ENCODE results near the gene NEO1.
"Not testable (repeated sequence)": the region's sequence is repeated elsewhere in the genome, so short reads cannot be mapped to it uniquely, and the experiment has no call there.

Gene NEO1

GRCh38 chr15:73295630-73296286 lies 243.5 kb downstream of the NEO1 start:
- H3K4me3 ChIP-seq (ENCODE audit: low read length) = no peak overlapping the region
- no peaks in the 10 kb centered on the region for H3K27me3 ChIP-seq (ENCODE audit: control insufficient read depth, insufficient read depth, low read length)
- no peaks in the 10 kb centered on the region for H3K36me3 ChIP-seq (ENCODE audit: control insufficient read depth, insufficient read depth, low read length)
- no peak overlapping the region for H3K9ac ChIP-seq (ENCODE audit: low read length)
- no peaks in the 10 kb centered on the region for H3K4me1 ChIP-seq (ENCODE audit: control insufficient read depth, insufficient read depth, low read length)
- H3K9me3 ChIP-seq (ENCODE audit: control insufficient read depth, low read length) = no peaks in the 10 kb centered on the region

- Histone ChIP-seq H3K9me3 (ENCODE audit: control insufficient read depth, low read length) (no peaks in the 10 kb centered on the region), H3K9ac (ENCODE audit: low read length) (no peak overlapping the region), H3K36me3 (ENCODE audit: control insufficient read depth, insufficient read depth, low read length) (no peaks in the 10 kb centered on the region), H3K4me1 (ENCODE audit: control insufficient read depth, insufficient read depth, low read length) (no peaks in the 10 kb centered on the region), H3K27me3 (ENCODE audit: control insufficient read depth, insufficient read depth, low read length) (no peaks in the 10 kb centered on the region), H3K4me3 (ENCODE audit: low read length) (no peak overlapping the region)
Measured at GRCh38 chr15:73296609-73297353, 244.5 kb downstream of the NEO1 start.

DNA sequence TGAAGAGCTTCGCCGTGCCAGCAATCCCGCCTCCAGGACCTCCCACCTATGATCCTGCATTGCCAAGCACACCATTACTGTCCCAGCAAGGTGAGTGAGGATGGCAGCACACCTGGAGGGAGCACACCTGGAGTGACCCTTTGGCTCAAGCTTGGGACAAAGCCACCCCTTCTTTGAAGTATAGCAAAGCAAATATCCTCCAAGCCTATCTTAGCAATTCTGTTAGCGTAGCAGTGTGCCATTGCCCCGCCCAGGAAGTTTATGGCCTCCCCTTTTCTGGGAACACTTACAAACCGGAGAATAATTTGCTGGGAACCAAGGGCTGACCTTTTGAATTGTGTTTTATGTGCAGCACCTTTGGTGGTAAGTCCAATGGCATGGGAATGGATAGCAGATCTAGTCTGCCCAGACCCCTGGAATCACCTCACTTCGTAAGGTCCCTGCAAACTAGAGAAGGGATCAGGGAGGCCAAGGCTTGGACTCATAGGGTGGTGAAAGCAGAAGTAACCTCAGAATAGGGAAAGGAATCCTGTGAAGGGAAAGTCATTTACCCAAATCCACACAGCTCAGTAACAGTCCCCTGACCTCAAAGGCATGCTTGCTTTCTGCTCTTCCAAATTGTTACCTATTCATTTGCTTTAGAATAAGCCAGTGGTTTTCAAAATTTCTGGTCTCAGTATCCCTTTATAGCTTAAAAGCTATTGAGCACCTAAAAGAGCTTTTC lies 246.4 kb downstream of the NEO1 start:
- Histone ChIP-seq H3K9me3 (ENCODE audit: control insufficient read depth, low read length) (no peaks in the 10 kb centered on the region), H3K36me3 (ENCODE audit: control insufficient read depth, insufficient read depth, low read length) (no peaks in the 10 kb centered on the region), H3K4me3 (ENCODE audit: low read length) (no peak overlapping the region), H3K4me1 (ENCODE audit: control insufficient read depth, insufficient read depth, low read length) (no peaks in the 10 kb centered on the region), H3K27me3 (ENCODE audit: control insufficient read depth, insufficient read depth, low read length) (no peaks in the 10 kb centered on the region), H3K9ac (ENCODE audit: low read length) (no peak overlapping the region)

DNA sequence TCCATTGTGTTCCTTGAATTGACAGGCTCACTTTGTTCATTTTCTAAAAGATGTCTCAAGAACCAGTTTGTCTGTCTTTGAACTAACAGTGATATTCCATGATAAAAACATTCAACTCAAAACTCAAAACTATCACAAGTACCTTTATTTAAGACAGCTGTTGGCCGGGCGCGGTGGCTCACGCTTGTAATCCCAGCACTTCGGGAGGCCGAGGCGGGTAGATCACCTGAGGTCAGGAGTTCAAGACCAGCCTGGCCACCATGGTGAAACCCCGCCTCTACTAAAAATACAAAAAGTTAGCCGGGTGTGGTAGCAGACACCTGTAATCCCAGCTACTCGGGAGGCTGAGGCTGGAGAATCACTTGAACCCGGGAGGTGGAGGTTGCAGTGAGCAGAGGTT lies 248.0 kb downstream of the NEO1 start:
- H3K9ac ChIP-seq (ENCODE audit: low read length); H3K27me3 ChIP-seq (ENCODE audit: control insufficient read depth, insufficient read depth, low read length); H3K9me3 ChIP-seq (ENCODE audit: control insufficient read depth, low read length); H3K36me3 ChIP-seq (ENCODE audit: control insufficient read depth, insufficient read depth, low read length); H3K4me1 ChIP-seq (ENCODE audit: control insufficient read depth, insufficient read depth, low read length); H3K4me3 ChIP-seq (ENCODE audit: low read length): not testable (repeated sequence)

- H3K27me3 ChIP-seq (ENCODE audit: control insufficient read depth, insufficient read depth, low read length) = no peaks in the 10 kb centered on the region
- H3K9ac ChIP-seq (ENCODE audit: low read length) = no peak overlapping the region
- H3K4me1 ChIP-seq (ENCODE audit: control insufficient read depth, insufficient read depth, low read length) = no peaks in the 10 kb centered on the region
- H3K4me3 ChIP-seq (ENCODE audit: low read length) = no peak overlapping the region
- no peaks in the 10 kb centered on the region for H3K9me3 ChIP-seq (ENCODE audit: control insufficient read depth, low read length)
- H3K36me3 ChIP-seq (ENCODE audit: control insufficient read depth, insufficient read depth, low read length) = no peaks in the 10 kb centered on the region
Measured at GRCh38 chr15:73303636-73304035, 251.4 kb downstream of the NEO1 start.

GRCh38 chr15:73305331-73306211 lies 253.3 kb downstream of the NEO1 start:
- Histone ChIP-seq H3K9ac (ENCODE audit: low read length) (no peak overlapping the region), H3K9me3 (ENCODE audit: control insufficient read depth, low read length) (no peaks in the 10 kb centered on the region)

DNA sequence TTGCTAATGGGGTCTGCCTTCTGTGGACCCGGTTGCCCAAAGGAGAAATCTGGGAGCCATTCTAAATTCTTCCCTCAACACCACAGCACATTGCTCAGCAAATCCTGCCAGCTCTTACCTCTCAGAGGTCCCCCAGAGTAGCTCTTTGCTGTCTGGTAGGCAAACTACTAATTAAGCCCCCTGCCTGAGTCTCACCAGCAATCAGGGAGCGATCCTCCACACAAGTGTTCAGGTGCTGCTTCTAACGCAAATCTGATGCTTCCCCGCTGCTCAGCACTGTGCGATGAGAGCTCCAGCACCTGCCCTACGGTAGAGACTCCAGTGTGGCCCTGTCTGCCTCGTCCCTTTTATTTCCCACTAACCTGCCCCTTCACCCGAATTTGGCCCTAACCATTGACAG lies 256.0 kb downstream of the NEO1 start:
- Histone ChIP-seq H3K4me3 (ENCODE audit: low read length) (no peak overlapping the region), H3K9me3 (ENCODE audit: control insufficient read depth, low read length) (no peaks in the 10 kb centered on the region), H3K9ac (ENCODE audit: low read length) (no peak overlapping the region), H3K27me3 (ENCODE audit: control insufficient read depth, insufficient read depth, low read length) (no peaks in the 10 kb centered on the region), H3K36me3 (ENCODE audit: control insufficient read depth, insufficient read depth, low read length) (no peaks in the 10 kb centered on the region), H3K4me1 (ENCODE audit: control insufficient read depth, insufficient read depth, low read length) (no peaks in the 10 kb centered on the region)

More at GRCh38 chr15:73305331-73306211, 253.3 kb downstream of the NEO1 start:
- Histone ChIP-seq H3K4me1 (ENCODE audit: control insufficient read depth, insufficient read depth, low read length) (no peaks in the 10 kb centered on the region), H3K27me3 (ENCODE audit: control insufficient read depth, insufficient read depth, low read length) (no peaks in the 10 kb centered on the region), H3K4me3 (ENCODE audit: low read length) (no peak overlapping the region), H3K36me3 (ENCODE audit: control insufficient read depth, insufficient read depth, low read length) (no peaks in the 10 kb centered on the region)

DNA sequence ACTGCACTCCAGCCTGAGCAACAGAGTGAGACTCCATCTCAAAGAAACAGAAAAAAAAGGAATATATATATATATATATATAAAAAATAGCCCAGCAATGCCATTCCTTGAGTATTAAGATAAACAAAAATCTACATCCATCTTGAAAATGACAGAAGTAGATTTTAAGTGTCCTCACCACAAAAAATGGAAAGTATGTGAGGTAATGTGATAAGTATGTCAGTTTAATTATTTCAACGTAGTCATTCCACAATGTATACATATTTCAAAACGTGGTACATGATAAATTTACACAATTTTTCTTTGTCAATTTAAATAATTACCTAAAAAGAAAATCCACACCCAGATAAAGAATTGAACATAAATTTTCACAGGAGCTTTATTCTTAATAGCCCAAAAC lies 261.6 kb downstream of the NEO1 start:
- Histone ChIP-seq H3K27me3 (ENCODE audit: control insufficient read depth, insufficient read depth, low read length) (no peaks in the 10 kb centered on the region), H3K9me3 (ENCODE audit: control insufficient read depth, low read length) (no peaks in the 10 kb centered on the region), H3K36me3 (ENCODE audit: control insufficient read depth, insufficient read depth, low read length) (no peaks in the 10 kb centered on the region), H3K4me1 (ENCODE audit: control insufficient read depth, insufficient read depth, low read length) (no peaks in the 10 kb centered on the region), H3K9ac (ENCODE audit: low read length) (no peak overlapping the region), H3K4me3 (ENCODE audit: low read length) (no peak overlapping the region)

DNA sequence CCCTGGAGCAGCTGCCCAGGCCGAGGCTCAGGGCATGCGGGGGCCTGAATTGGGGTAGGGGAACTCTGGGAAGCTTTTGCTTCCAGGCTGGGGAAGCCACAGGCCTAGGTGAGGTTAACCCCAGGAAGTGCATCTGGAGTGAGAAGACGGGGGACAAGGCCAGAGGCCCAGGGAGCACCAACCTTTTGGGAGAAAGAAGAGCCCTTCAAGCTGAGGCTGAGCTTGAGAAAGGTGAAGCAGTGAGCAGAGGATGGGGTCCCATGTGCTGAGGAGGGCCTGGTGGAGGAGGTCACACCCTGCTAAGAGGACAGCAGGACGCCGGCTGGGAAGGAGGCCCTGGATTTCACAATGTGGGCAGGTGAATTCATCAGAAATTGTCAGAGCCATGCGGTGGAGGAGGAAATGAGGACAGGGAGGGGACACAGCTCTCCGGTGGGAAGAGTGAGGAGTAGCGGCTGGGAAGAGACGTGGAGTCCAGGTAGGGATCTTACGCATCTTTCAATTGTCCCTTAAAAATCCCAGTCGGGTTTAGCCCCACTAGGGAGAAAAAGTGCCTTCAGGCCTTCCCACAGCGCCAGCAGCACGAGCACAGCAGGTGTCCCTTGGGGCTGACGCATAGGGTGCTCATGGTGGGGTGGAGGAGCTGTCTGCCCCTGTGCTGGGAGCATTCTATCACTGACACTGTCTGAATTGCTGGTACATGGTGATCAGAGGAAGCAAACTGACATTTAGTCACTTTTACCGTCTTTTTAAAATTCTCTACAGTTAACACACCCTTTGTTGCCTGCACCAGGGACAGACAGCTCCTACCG lies 265.6 kb downstream of the NEO1 start:
- H3K4me3 ChIP-seq (ENCODE audit: low read length) = no peak overlapping the region
- H3K27me3 ChIP-seq (ENCODE audit: control insufficient read depth, insufficient read depth, low read length) = peaks cover 6% of the 10 kb centered on the region
- no peaks in the 10 kb centered on the region for H3K9me3 ChIP-seq (ENCODE audit: control insufficient read depth, low read length)
- no peaks in the 10 kb centered on the region for H3K4me1 ChIP-seq (ENCODE audit: control insufficient read depth, insufficient read depth, low read length)
- H3K36me3 ChIP-seq (ENCODE audit: control insufficient read depth, insufficient read depth, low read length) = no peaks in the 10 kb centered on the region
- no peak overlapping the region for H3K9ac ChIP-seq (ENCODE audit: low read length)

DNA sequence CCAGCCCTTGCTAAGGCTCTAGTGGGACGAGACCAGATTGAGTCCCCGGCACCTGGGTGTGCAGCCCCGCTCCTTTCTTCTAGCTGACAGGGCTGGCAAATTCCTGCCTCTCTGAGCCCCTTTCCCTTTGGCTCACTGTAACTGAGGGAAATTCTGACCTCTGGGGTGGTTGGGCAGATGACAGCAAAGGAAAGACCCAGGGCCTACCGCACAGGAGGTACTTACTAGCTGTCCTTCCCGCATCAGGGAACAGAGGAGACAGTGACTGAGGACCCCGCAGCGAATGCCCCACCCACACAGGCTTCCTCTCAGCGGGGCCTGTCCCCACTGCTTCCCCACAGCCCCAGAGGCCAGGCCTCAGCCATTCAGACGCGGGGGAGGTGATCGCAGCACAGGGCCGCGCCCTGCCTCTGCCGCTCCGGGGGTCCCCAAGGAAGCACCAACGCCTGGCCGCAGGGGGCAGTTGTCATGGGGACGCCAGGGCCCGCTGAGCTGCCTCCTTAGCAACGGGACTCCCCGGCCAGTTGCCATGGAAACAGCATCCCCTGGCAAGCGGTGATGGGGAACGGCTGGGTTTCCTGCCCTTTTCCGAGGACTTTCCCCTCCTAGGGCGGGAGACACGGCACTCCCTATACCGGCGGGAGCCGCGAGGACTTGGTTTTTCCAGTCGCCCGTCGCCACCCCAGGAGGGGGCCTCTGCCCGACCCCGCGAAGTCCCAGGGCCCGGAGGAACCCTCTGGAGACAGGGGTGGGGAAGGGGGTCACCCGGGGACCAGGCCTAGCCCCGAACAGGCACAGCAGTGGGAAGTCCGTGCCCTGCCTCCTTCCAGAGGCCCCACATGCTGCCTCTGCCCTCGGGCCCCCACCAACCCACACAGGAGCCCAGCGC lies 266.4 kb downstream of the NEO1 start:
- Histone ChIP-seq H3K36me3 (ENCODE audit: control insufficient read depth, insufficient read depth, low read length) (no peaks in the 10 kb centered on the region), H3K4me3 (ENCODE audit: low read length) (no peak overlapping the region), H3K27me3 (ENCODE audit: control insufficient read depth, insufficient read depth, low read length) (peaks cover 6% of the 10 kb centered on the region), H3K4me1 (ENCODE audit: control insufficient read depth, insufficient read depth, low read length) (no peaks in the 10 kb centered on the region), H3K9ac (ENCODE audit: low read length) (no peak overlapping the region), H3K9me3 (ENCODE audit: control insufficient read depth, low read length) (no peaks in the 10 kb centered on the region)
